Calu3 (cell line): Measurements from ENCODE around the gene ZNF75A. TPM values are rescaled to one million over a fixed set of nuclear protein-coding genes. Genes with fewer than 3 reads are reported as not detected.

ENCODE experiments used
- BruUV-seq: library from RNA; stranded (reverse); fragments of 400-500 nt; replicated peaks from 2 replicates; lab custom pipeline; 2021; lab: Mats Ljungman, UMichigan
- CTCF ChIA-PET: fragments of 300-600 bp; sonication (Branson Sonifier 250); formaldehyde crosslinking; loops from one replicate; lab custom pipeline; 2022; ENCODE audit warnings: antibody characterized with exemption; lab: Charles Lee
- DNase-seq: peaks from one replicate; pipeline ENCODE4 v3.0.0; 2022
- H3K27ac Mint-ChIP-seq: one replicate; pipeline ENCODE4 v1.8.0; 2022; ENCODE audit warnings: mixed read lengths; ENCODE audit not compliant: unreplicated experiment
- H3K27me3 Mint-ChIP-seq: one replicate; pipeline ENCODE4 v1.8.0; 2022; ENCODE audit warnings: mixed read lengths; ENCODE audit not compliant: unreplicated experiment
- H3K36me3 Mint-ChIP-seq: one replicate; pipeline ENCODE4 v1.8.0; 2022; ENCODE audit warnings: mild to moderate bottlenecking, moderate library complexity, mixed read lengths; ENCODE audit not compliant: insufficient read depth, unreplicated experiment
- H3K4me1 Mint-ChIP-seq: one replicate; pipeline ENCODE4 v1.8.0; 2022; ENCODE audit warnings: mild to moderate bottlenecking, low read depth, mixed read lengths; ENCODE audit not compliant: unreplicated experiment
- H3K4me3 Mint-ChIP-seq: one replicate; pipeline ENCODE4 v1.8.0; 2022; ENCODE audit warnings: mild to moderate bottlenecking, low read depth, moderate library complexity, mixed read lengths; ENCODE audit not compliant: unreplicated experiment
- H3K9me3 Mint-ChIP-seq: one replicate; pipeline ENCODE4 v1.8.0; 2022; ENCODE audit warnings: low read depth, mixed read lengths; ENCODE audit not compliant: unreplicated experiment
- CTCF ChIP-seq: fragments of 200-600 bp; IDR thresholded peaks from one replicate; pipeline ENCODE4 v1.8.0; 2022; ENCODE audit warnings: antibody characterized with exemption; ENCODE audit not compliant: unreplicated experiment
- intact Hi-C: fragments of 100-400 bp; cut with micrococcal nuclease; formaldehyde crosslinking; loops from one replicate; pipeline ENCODE4 v1.10.0; 2022; ENCODE audit not compliant: unreplicated experiment
- total RNA-seq: library from RNA; stranded (reverse); gene quantifications from 2 replicates; pipeline ENCODE4 v1.2.3, GENCODE V29; 2022

ZNF75A gene
- total RNA-seq, 1 experiment from 2014 or later = 46.8 TPM

- H3K27ac Mint-ChIP-seq = no peak overlapping the region
- TF ChIP-seq CTCF = no peak
- H3K36me3 Mint-ChIP-seq = no peaks in the 10 kb centered on the region
- BruUV-seq = no TSS peak
- H3K4me1 Mint-ChIP-seq = no peaks in the 10 kb centered on the region
- peaks cover 2% of the 10 kb centered on the region for H3K9me3 Mint-ChIP-seq
- DNase-seq = no peak
- peaks cover 31% of the 10 kb centered on the region for H3K27me3 Mint-ChIP-seq
- CTCF ChIA-PET = no interaction called here
- H3K4me3 Mint-ChIP-seq = no peak overlapping the region
- intact Hi-C loops = no loop called here
These were observed 43.4 kb downstream of the ZNF75A start for GRCh38 chr16:3348547-3349167.

- Mint-ChIP-seq H3K27me3 (peaks cover 37% of the 10 kb centered on the region), H3K4me3 (no peak overlapping the region), H3K4me1 (no peaks in the 10 kb centered on the region), H3K27ac (no peak overlapping the region), H3K9me3 (peaks cover 2% of the 10 kb centered on the region), H3K36me3 (no peaks in the 10 kb centered on the region)
- CTCF ChIA-PET = no interaction called here
- DNase-seq = no peak
- no peak for TF ChIP-seq CTCF
- no TSS peak for BruUV-seq
- intact Hi-C loops = no loop called here
These were observed 43.9 kb downstream of the ZNF75A start for GRCh38 chr16:3349175-3349574.

- Mint-ChIP-seq H3K27ac (no peak within 1 kb of the TSS), H3K4me1 (no peaks in the 10 kb centered on the region), H3K4me3 (no peak within 1 kb of the TSS), H3K27me3 (peaks cover 45% of the 10 kb centered on the region), H3K36me3 (no peaks in the 10 kb centered on the region), H3K9me3 (peaks cover 10% of the 10 kb centered on the region)
- BruUV-seq = no TSS peak
- CTCF ChIA-PET = no interaction called here
- intact Hi-C loops = no loop called here
- DNase-seq = no peak
- TF ChIP-seq CTCF = no peak
These were observed 50.3 kb downstream of the ZNF75A start, which contains the start of gene OR2C1 for GRCh38 chr16:3355589-3355988. Gene OR2C1, plus strand, starts transcription at chr16:3355889. Its CDS starts 52 bp downstream, at chr16:3355941.

GRCh38 chr16:3356118-3356517 lies 50.8 kb downstream of the ZNF75A start:
- CTCF ChIA-PET = interaction anchor here (0.6 kb wide), 1 partner anchor 111 kb away, joined by 3 read pairs; no protein-coding TSS in a partner anchor
- peaks cover 50% of the 10 kb centered on the region for H3K27me3 Mint-ChIP-seq
- DNase-seq = no peak
- H3K9me3 Mint-ChIP-seq = peaks cover 10% of the 10 kb centered on the region
- intact Hi-C loops = no loop called here
- no peaks in the 10 kb centered on the region for H3K36me3 Mint-ChIP-seq
- no peak overlapping the region for H3K27ac Mint-ChIP-seq
- H3K4me3 Mint-ChIP-seq = no peak overlapping the region
- no peaks in the 10 kb centered on the region for H3K4me1 Mint-ChIP-seq
- no peak for TF ChIP-seq CTCF
- no TSS peak for BruUV-seq
